ENCODE results near the gene ANKRD62.

- no peak for TF ChIP-seq EZH2 (IDR thresholded peaks at IDR 0.05; ENCODE audit: borderline replicate concordance, low read depth, low read length, poor library complexity, severe bottlenecking)
- TF ChIP-seq, protein P1, sequence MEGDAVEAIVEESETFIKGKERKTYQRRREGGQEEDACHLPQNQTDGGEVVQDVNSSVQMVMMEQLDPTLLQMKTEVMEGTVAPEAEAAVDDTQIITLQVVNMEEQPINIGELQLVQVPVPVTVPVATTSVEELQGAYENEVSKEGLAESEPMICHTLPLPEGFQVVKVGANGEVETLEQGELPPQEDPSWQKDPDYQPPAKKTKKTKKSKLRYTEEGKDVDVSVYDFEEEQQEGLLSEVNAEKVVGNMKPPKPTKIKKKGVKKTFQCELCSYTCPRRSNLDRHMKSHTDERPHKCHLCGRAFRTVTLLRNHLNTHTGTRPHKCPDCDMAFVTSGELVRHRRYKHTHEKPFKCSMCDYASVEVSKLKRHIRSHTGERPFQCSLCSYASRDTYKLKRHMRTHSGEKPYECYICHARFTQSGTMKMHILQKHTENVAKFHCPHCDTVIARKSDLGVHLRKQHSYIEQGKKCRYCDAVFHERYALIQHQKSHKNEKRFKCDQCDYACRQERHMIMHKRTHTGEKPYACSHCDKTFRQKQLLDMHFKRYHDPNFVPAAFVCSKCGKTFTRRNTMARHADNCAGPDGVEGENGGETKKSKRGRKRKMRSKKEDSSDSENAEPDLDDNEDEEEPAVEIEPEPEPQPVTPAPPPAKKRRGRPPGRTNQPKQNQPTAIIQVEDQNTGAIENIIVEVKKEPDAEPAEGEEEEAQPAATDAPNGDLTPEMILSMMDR (conservative IDR thresholded peaks at IDR 0.05; ENCODE audit: low read depth, low read length), result no peak
Measured at GRCh38 chr18:12154361-12154760, 60.7 kb downstream of the ANKRD62 start.
